Measurements from ENCODE around the gene ZFPL1. TPM values are rescaled to one million over a fixed set of nuclear protein-coding genes. Genes with fewer than 3 reads are reported as not detected.

Gene ZFPL1
- total and polyA plus RNA-seq, 12 donors, result 33.7 to 90.3 (median 42.4) TPM

DNA sequence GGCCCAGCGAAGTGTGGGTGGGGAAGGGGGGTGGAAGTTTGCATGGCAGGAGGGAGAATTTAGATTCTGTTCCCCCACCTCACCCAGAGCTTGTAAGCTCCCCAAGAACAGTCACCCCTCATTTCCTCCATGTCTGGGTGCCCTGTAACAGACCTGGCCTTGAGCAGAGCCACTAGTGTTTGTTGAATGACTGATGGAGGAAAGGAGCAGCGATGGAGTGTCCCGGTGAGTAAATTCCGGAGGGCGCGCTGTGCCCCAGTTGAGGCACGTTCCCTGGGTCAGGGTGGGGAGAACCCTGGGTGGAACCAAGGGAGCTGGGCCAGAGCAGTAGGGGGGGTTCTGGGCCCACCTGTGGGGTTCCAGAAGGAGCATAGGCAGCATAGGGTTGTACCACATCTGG, 26.5 kb upstream of the ZFPL1 start:
- intact Hi-C loops (cut with DNase I), result no loop called here
- no peaks in the 10 kb centered on the region for H3K27me3 ChIP-seq
- TF ChIP-seq CTCF (IDR thresholded peaks at IDR 0.05), result no peak
- TF ChIP-seq POLR2A (IDR thresholded peaks at IDR 0.05), result no peak
- H3K4me3 ChIP-seq, result no peak overlapping the region
- H3K36me3 ChIP-seq (replicated peaks in 1 of 2), result no peaks in the 10 kb centered on the region
- H3K9me3 ChIP-seq (replicated peaks in 1 of 3), result no peaks in the 10 kb centered on the region
- 83 to 94% (median 91%) methylated on average over 6 to 7 of the region's 7 CpGs for WGBS, 4 donors
- H3K4me1 ChIP-seq (replicated peaks in 1 of 2), result no peaks in the 10 kb centered on the region
- H3K27ac ChIP-seq, result no peak overlapping the region
- DNase-seq, result no peak

DNA sequence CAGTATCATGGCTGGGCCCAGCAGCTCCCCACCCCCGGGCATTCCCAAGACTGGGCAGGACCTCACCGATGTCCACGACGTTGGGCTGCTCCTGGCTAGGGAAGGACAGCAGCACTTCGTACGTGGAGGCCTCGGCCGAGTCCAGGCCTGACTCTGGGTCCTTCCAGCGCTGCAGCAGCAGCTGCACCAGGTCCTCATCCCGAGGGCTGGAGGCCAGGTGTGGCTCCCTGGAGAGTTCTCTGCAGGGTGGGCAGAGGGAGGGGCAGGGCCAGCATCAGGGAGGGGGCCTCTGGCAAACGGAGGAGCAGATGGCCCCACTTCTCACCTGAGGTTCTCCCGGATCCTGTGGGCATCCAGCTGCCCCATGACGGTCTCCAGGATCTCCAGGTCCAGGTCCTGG, 26.0 kb upstream of the ZFPL1 start:
- no peak for DNase-seq
- Histone ChIP-seq H3K27me3 (no peaks in the 10 kb centered on the region), H3K4me3 (no peak overlapping the region), H3K36me3 (replicated peaks in 1 of 2) (no peaks in the 10 kb centered on the region), H3K4me1 (replicated peaks in 1 of 2) (no peaks in the 10 kb centered on the region), H3K9me3 (replicated peaks in 1 of 3) (no peaks in the 10 kb centered on the region), H3K27ac (no peak overlapping the region)
- whole genome bisulfite sequencing, 4 donors, result 74 to 79% (median 78%) methylated on average over 11 to 13 of the region's 13 CpGs; no CpG with 5 or more reads in 1 of the 4 donors
- intact Hi-C loops (cut with DNase I), result no loop called here
- TF ChIP-seq POLR2A (IDR thresholded peaks at IDR 0.05), result no peak

GRCh38 chr11:65058419-65059054, 25.5 kb upstream of the ZFPL1 start, which contains the start of gene NAALADL1:
NAALADL1 (minus strand) TSS chr11:65058553; CDS start chr11:65058521, 32 bp downstream.
- Histone ChIP-seq H3K36me3 (replicated peaks in 1 of 2) (no peaks in the 10 kb centered on the region), H3K27me3 (no peaks in the 10 kb centered on the region), H3K9me3 (replicated peaks in 1 of 3) (no peaks in the 10 kb centered on the region), H3K27ac (no peak within 1 kb of the TSS), H3K4me1 (replicated peaks in 1 of 2) (no peaks in the 10 kb centered on the region), H3K4me3 (no peak within 1 kb of the TSS)
- 57 to 81% (median 79%) methylated on average over 1 to 8 of the region's 8 CpGs for WGBS, 4 donors
- intact Hi-C loops (cut with DNase I), result no loop called here
- TF ChIP-seq POLR2A (IDR thresholded peaks at IDR 0.05), result no peak
- no peak for TF ChIP-seq CTCF (IDR thresholded peaks at IDR 0.05)
- no peak for DNase-seq

GRCh38 chr11:65059523-65059922, 24.5 kb upstream of the ZFPL1 start:
- Histone ChIP-seq H3K4me3 (no peak overlapping the region), H3K27ac (no peak overlapping the region), H3K9me3 (replicated peaks in 1 of 3) (no peaks in the 10 kb centered on the region), H3K4me1 (replicated peaks in 1 of 2) (no peaks in the 10 kb centered on the region), H3K36me3 (replicated peaks in 1 of 2) (no peaks in the 10 kb centered on the region), H3K27me3 (no peaks in the 10 kb centered on the region)
- intact Hi-C loops (cut with DNase I), result no loop called here
- 65 to 76% (median 69%) methylated on average over 3 of the region's 3 CpGs for WGBS, 4 donors
- no peak for DNase-seq
- TF ChIP-seq CTCF (IDR thresholded peaks at IDR 0.05), result no peak
- no peak for TF ChIP-seq POLR2A (IDR thresholded peaks at IDR 0.05)

Data from adrenal gland (tissue), 12 donors.